SK-N-SH (cell line): Measurements from ENCODE around the gene ZNF239. TPM values are rescaled to one million over a fixed set of nuclear protein-coding genes. Genes with fewer than 3 reads are reported as not detected.
"Not testable (repeated sequence)": the region's sequence is repeated elsewhere in the genome, so short reads cannot be mapped to it uniquely, and the experiment has no call there.

Source experiments
- CTCF ChIA-PET: fragments of 300-600, 350-600 bp; formaldehyde crosslinking; extraction: SDS; loops from one replicate; lab custom pipeline; 2021; lab: Yijun Ruan, JAX
- POLR2A ChIA-PET: fragments of 350-600 bp; sonication (Branson Sonifier 250); formaldehyde crosslinking; extraction: SDS; loops from one replicate; lab custom pipeline; 2020; ENCODE audit warnings: antibody characterized with exemption, inconsistent platforms; lab: Yijun Ruan, JAX
- DNase-seq: peaks from one replicate; pipeline ENCODE4 v3.0.0; 2012
- H2AFZ ChIP-seq: fragments of 200-600 bp; sonication (generic); 2 replicates; pipeline ENCODE4 v1.8.1; 2016; ENCODE audit warnings: antibody characterized with exemption, mild to moderate bottlenecking, low read depth
- H3F3A ChIP-seq: fragments of 200-600 bp; sonication (generic); replicated peaks from 2 replicates; pipeline ENCODE3; 2016; ENCODE audit warnings: antibody characterized with exemption, mild to moderate bottlenecking; ENCODE audit not compliant: insufficient read depth
- H3K27ac ChIP-seq, 2 experiments: fragments of 200-500 bp in 1 of 2; fragments of 200-600 bp in 1 of 2; sonication (Bioruptor generic) in 1 of 2; sonication (generic), shearing (Covaris generic) in 1 of 2; 2 replicates each; pipeline versions ENCODE4 v1.5.1 to v1.6.1; 2014 to 2016; ENCODE audit warnings: low read depth in 2 of 2, inconsistent platforms in 1 of 2, low read length in 1 of 2, mild to moderate bottlenecking in 1 of 2, mixed read lengths in 1 of 2
- H3K27me3 ChIP-seq: fragments of 200-600 bp; sonication (generic), shearing (Covaris generic); 2 replicates; pipeline ENCODE4 v1.6.1; 2016; ENCODE audit warnings: mixed run types; ENCODE audit not compliant: insufficient read depth
- H3K36me3 ChIP-seq, 2 experiments: fragments of 200-500 bp in 1 of 2; fragments of 200-600 bp in 1 of 2; sonication (Bioruptor generic) in 1 of 2; sonication (generic) in 1 of 2; replicated peaks in 1 of 2; 2 replicates each; pipeline versions ENCODE3 to v1.5.1; 2014 to 2016; ENCODE audit warnings: low read length in 1 of 2, mild to moderate bottlenecking in 1 of 2; ENCODE audit not compliant: insufficient read depth in 2 of 2, control insufficient read depth in 1 of 2
- H3K4me1 ChIP-seq, 2 experiments: fragments of 200-500 bp in 1 of 2; fragments of 200-600 bp in 1 of 2; sonication (Bioruptor generic) in 1 of 2; sonication (generic), shearing (Covaris generic) in 1 of 2; 2 replicates each; pipeline versions ENCODE4 v1.5.1 to v1.6.1; 2014 to 2016; ENCODE audit warnings: low read depth in 1 of 2, low read length in 1 of 2, mixed run types in 1 of 2; ENCODE audit not compliant: insufficient read depth in 2 of 2, control insufficient read depth in 1 of 2
- H3K4me2 ChIP-seq: fragments of 200-600 bp; sonication (generic), shearing (Covaris generic); 2 replicates; pipeline ENCODE4 v1.6.1; 2017; ENCODE audit warnings: mixed run types
- H3K4me3 ChIP-seq, 2 experiments: fragments of 200-500 bp in 1 of 2; fragments of 200-600 bp in 1 of 2; sonication (Bioruptor generic) in 1 of 2; sonication (generic), shearing (Covaris generic) in 1 of 2; 2 replicates each; pipeline versions ENCODE4 v1.5.1 to v1.8.1; 2014 to 2016; ENCODE audit warnings: low read depth in 2 of 2, inconsistent platforms in 1 of 2, low read length in 1 of 2, mild to moderate bottlenecking in 1 of 2, mixed read lengths in 1 of 2, moderate library complexity in 1 of 2
- H3K79me2 ChIP-seq: fragments of 200-600 bp; sonication (generic); 2 replicates; pipeline ENCODE4 v1.8.1; 2017; ENCODE audit warnings: mild to moderate bottlenecking; ENCODE audit not compliant: insufficient read depth
- H3K9ac ChIP-seq: fragments of 200-600 bp; sonication (generic); 2 replicates; pipeline ENCODE4 v1.6.1; 2017; ENCODE audit warnings: mixed run types
- H3K9me2 ChIP-seq: fragments of 200-600 bp; sonication (generic); 2 replicates; pipeline ENCODE4 v1.6.1; 2017; ENCODE audit warnings: mixed run types
- H3K9me3 ChIP-seq: fragments of 200-600 bp; sonication (generic); 2 replicates; pipeline ENCODE4 v1.6.1; 2017; ENCODE audit warnings: mixed run types, mild to moderate bottlenecking, moderate library complexity
- H4K20me1 ChIP-seq: fragments of 200-600 bp; sonication (generic); 2 replicates; pipeline ENCODE4 v1.6.1; 2017; ENCODE audit warnings: mild to moderate bottlenecking, mixed run types; ENCODE audit not compliant: insufficient read depth
- ELF1 ChIP-seq: IDR thresholded peaks from 2 replicates; pipeline ENCODE4 v1.4.0; 2012
- EP300 ChIP-seq, 2 experiments: IDR thresholded peaks; 2 replicates each; pipeline versions ENCODE4 v1.4.0 to v1.6.1; 2012; ENCODE audit warnings: borderline replicate concordance in 1 of 2, low read depth in 1 of 2, low read length in 1 of 2
- FOSL2 ChIP-seq: IDR thresholded peaks from 2 replicates; pipeline ENCODE4 v1.4.0; 2012; ENCODE audit warnings: low read depth, mild to moderate bottlenecking, moderate library complexity, borderline replicate concordance
- FOXM1 ChIP-seq: IDR thresholded peaks from 2 replicates; pipeline ENCODE4 v1.4.0; 2012; ENCODE audit warnings: low read depth, mild to moderate bottlenecking
- GABPA ChIP-seq: IDR thresholded peaks from 2 replicates; pipeline ENCODE4 v1.4.0; 2012; ENCODE audit warnings: low read depth, mild to moderate bottlenecking
- IRF3 ChIP-seq: fragments of 150-350 bp; IDR thresholded peaks from 2 replicates; pipeline ENCODE4 v1.6.1; 2016; ENCODE audit warnings: mild to moderate bottlenecking, low read depth, low read length
- MAX ChIP-seq: IDR thresholded peaks from 2 replicates; pipeline ENCODE4 v1.4.0; 2012; ENCODE audit warnings: low read depth
- MXI1 ChIP-seq: IDR thresholded peaks from 2 replicates; pipeline ENCODE4 v1.6.1; 2012; ENCODE audit warnings: mild to moderate bottlenecking, low read depth, low read length, improper control_type of control experiment
- NRF1 ChIP-seq: IDR thresholded peaks from 2 replicates; pipeline ENCODE4 v1.6.1; 2012; ENCODE audit warnings: low read depth, mild to moderate bottlenecking, low read length
- REST ChIP-seq: IDR thresholded peaks from 2 replicates; pipeline ENCODE4 v1.6.1; 2012; ENCODE audit warnings: mild to moderate bottlenecking, low read depth, low read length, moderate library complexity
- SIN3A ChIP-seq: IDR thresholded peaks from 2 replicates; pipeline ENCODE4 v1.6.1; 2012; ENCODE audit warnings: low read depth, mild to moderate bottlenecking, low read length, moderate library complexity, borderline replicate concordance
- TAF1 ChIP-seq: IDR thresholded peaks from 2 replicates; pipeline ENCODE4 v1.6.1; 2012; ENCODE audit warnings: low read depth, mild to moderate bottlenecking, low read length, moderate library complexity, borderline replicate concordance
- YY1 ChIP-seq: IDR thresholded peaks from 2 replicates; pipeline ENCODE4 v1.4.0; 2012; ENCODE audit warnings: low read depth, mild to moderate bottlenecking
- WGBS: methylation state at CpG from one replicate; pipeline ENCODE4 v1.1.6; 2017; ENCODE audit warnings: low lambda C conversion rate; 5-methylcytosine and 5-hydroxymethylcytosine counted together
- polyA plus RNA-seq, 3 experiments: library from polyadenylated mRNA; depleted of rRNA; stranded (reverse); fragments of >200 nt; gene quantifications; 2 replicates each; pipeline ENCODE4 v1.2.3, GENCODE V29; 2012

ZNF239 gene
- polyA plus RNA-seq, 1 of the 3 experiments (the other 2 are of a cell fraction), result 11.4 TPM

DNA sequence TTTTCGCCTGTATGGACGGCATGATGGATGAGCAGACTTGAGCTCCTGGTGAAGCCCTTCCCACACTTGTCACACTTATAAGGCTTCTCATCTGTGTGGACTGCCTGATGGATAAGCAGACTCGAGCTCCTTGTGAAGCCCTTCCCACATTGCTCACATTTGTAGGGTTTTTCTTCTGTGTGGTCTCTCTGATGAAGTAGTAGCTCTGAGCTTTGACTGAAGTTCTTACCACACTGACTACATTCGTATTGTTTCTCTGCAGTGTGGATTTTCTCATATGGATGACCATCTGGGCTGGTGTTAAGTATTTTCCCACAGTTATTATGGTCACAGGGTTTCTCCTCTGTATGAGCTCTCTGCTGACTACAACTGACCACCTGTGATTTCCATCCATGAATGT is 17.2 kb downstream of the ZNF239 start:
- H3K4me1 ChIP-seq, result no peaks in the 10 kb centered on the region
- CTCF ChIA-PET, result no interaction called here
- no peak for DNase-seq
- H3K4me2 ChIP-seq, result no peak overlapping the region
- no peaks in the 10 kb centered on the region; the same call in 1 of the 2 replicates for H3K9me3 ChIP-seq
- H3K79me2 ChIP-seq, result no peaks in the 10 kb centered on the region
- H3K4me3 ChIP-seq, result no peak overlapping the region; a peak in 1 of 4 replicates
- no peak overlapping the region for H2AFZ ChIP-seq
- H4K20me1 ChIP-seq, result no peaks in the 10 kb centered on the region
- no peak for TF ChIP-seq SIN3A
- TF ChIP-seq NRF1, result no peak
- no peak for TF ChIP-seq MXI1
- no peak for TF ChIP-seq IRF3
- TF ChIP-seq MAX, result no peak
- H3K27ac ChIP-seq, result no peak overlapping the region
- no peaks in the 10 kb centered on the region for H3K27me3 ChIP-seq
- no peaks in the 10 kb centered on the region for H3K9me2 ChIP-seq
- WGBS, result 91% methylated on average over 4 of the region's 4 CpGs
- no peak overlapping the region for H3K9ac ChIP-seq
- H3K36me3 ChIP-seq, result peaks cover 40 to 54% of the 10 kb centered on the region in 2 experiments
- POLR2A ChIA-PET, result no interaction called here
- H3F3A ChIP-seq, result no peaks in the 10 kb centered on the region

DNA sequence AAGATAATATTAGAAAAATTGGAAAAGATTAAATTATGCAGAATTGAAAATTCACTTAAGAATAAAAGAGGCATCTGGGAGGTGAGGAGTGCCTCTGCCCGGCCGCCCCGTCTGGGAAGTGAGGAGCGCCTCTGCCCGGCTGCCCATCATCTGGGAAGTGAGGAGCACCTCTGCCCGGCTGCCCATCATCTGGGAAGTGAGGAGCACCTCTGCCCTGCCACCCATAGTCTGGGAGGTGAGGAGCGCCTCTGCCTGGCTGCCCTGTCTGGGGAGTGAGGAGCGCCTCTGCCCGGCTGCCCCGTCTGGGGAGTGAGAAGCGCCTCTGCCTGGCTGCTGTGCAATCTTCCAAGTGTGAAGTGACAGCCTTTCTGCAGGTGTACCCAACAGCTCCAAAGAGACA is 30.7 kb downstream of the ZNF239 start:
- H2AFZ ChIP-seq, H3K36me3 ChIP-seq, H3K4me1 ChIP-seq, H3K9ac ChIP-seq, H3K27ac ChIP-seq, POLR2A ChIA-PET, H4K20me1 ChIP-seq, H3K27me3 ChIP-seq, H3F3A ChIP-seq, DNase-seq, H3K4me3 ChIP-seq, H3K4me2 ChIP-seq, H3K9me3 ChIP-seq, H3K9me2 ChIP-seq, H3K79me2 ChIP-seq: not testable (repeated sequence)
- 73% methylated on average over 8 of the region's 11 CpGs for WGBS
- CTCF ChIA-PET, result interaction anchor here (0.7 kb wide), 1 partner anchor 1332 kb away, joined by 5 read pairs; no protein-coding TSS in a partner anchor

DNA sequence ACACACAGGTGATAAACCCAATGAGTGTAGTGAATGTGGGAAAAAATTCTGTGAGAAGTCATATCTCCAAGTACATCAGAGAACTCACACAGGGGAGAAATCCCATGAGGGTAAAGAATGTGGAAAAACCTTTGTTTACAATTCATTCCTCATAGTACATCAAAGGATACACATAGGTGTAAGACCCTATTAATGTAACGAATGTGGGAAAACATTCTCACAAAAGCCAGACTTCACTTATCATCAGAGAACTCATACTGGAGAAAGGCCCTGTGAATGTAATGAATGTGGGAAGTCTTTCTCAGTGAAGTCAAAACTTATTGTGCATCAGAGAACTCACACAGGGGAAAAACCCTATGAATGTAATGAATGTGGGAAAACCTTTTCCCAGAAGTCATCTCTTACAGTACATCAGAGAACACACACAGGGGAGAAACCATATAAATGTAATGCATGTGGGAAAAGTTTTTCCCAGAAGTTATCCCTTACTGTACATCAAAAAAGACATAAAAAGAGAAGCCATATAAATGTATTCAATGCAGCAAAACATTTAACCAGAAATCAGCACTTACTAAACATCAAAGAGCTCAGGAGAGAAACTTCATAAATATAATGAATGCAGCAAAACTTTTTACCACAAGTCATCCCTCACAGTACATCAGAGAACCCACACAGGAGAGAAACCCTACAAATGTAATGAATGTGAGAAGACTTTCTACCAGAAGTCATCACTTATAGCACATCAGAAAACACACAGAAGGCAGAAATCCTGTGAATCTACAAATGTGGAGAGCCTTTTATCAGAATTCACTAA is 49.8 kb downstream of the ZNF239 start:
- WGBS, result 0% methylated on average over 1 of the region's 1 CpG
- peaks cover 17% of the 10 kb centered on the region; the same call in 1 of the 2 replicates for H3K9me3 ChIP-seq
- ChIA-PET POLR2A (no interaction called here), CTCF (no interaction called here)
- H3K27ac ChIP-seq, result no peak overlapping the region
- H3K4me2 ChIP-seq, result no peak overlapping the region
- H3K4me3 ChIP-seq, result no peak overlapping the region
- no peaks in the 10 kb centered on the region for H3F3A ChIP-seq
- H2AFZ ChIP-seq, result no peak overlapping the region
- H4K20me1 ChIP-seq, result no peaks in the 10 kb centered on the region
- DNase-seq, result no peak
- H3K36me3 ChIP-seq, result no peaks in the 10 kb centered on the region
- no peaks in the 10 kb centered on the region for H3K4me1 ChIP-seq
- no peak overlapping the region for H3K9ac ChIP-seq
- H3K79me2 ChIP-seq, result no peaks in the 10 kb centered on the region
- H3K9me2 ChIP-seq, result no peaks in the 10 kb centered on the region
- no peaks in the 10 kb centered on the region for H3K27me3 ChIP-seq
- TF ChIP-seq REST (no peak), YY1 (no peak), TAF1 (no peak), FOXM1 (no peak), GABPA (no peak), ELF1 (no peak), EP300 (IDR thresholded peaks at IDR 0.05; ENCODE audit: borderline replicate concordance in 1 of 2, low read depth in 1 of 2, low read length in 1 of 2) (no peak), FOSL2 (no peak), IRF3 (no peak)
